HFF-Myc (cell line): Measurements from ENCODE around the gene COP1.

Experiments used
- DNase-seq: peaks from one replicate; pipeline ENCODE4 v3.0.0-alpha.2; 2011; ENCODE audit warnings: low read depth; ENCODE audit errors: extremely low read depth
- H3K4me3 ChIP-seq: replicated peaks from 2 replicates; pipeline ENCODE4 v1.5.1; 2011; ENCODE audit warnings: low read depth, mild to moderate bottlenecking, control low read depth, low read length
- TF ChIP-seq, protein P1 (sequence below): IDR thresholded peaks from 2 replicates; pipeline ENCODE4 v1.5.1; 2012; ENCODE audit warnings: mild to moderate bottlenecking, low read depth, low read length, control low read depth; ENCODE audit errors: missing control alignments

The COP1 gene

DNA sequence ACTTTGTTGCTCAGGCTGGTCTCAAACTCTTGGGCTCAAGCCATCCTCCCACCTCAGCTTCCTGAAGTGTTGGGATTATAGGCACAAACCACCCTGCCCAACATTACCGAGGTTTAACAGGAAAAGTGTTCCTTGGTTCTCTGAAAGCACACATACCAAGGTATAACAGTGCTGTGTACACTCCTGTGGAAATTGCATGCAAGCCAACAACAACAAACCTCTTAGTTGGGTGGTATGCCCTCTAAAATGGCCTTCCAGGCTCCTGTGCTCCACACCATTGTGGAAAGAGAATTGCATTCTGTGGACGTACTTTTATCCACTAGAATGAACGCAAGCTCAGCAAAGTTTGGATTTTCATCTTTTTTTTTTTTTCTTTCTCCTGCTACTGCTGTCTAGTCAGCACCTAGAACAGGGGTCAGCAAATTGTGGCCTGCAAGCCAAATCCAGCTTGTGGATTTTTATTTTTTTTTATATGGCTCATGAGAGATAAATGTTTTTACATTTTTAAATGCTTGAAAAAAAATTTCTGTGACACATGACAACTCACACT lies 271.4 kb downstream of the COP1 start:
- H3K4me3 ChIP-seq, result no peak overlapping the region
- DNase-seq, result no peak
- TF ChIP-seq, protein P1, sequence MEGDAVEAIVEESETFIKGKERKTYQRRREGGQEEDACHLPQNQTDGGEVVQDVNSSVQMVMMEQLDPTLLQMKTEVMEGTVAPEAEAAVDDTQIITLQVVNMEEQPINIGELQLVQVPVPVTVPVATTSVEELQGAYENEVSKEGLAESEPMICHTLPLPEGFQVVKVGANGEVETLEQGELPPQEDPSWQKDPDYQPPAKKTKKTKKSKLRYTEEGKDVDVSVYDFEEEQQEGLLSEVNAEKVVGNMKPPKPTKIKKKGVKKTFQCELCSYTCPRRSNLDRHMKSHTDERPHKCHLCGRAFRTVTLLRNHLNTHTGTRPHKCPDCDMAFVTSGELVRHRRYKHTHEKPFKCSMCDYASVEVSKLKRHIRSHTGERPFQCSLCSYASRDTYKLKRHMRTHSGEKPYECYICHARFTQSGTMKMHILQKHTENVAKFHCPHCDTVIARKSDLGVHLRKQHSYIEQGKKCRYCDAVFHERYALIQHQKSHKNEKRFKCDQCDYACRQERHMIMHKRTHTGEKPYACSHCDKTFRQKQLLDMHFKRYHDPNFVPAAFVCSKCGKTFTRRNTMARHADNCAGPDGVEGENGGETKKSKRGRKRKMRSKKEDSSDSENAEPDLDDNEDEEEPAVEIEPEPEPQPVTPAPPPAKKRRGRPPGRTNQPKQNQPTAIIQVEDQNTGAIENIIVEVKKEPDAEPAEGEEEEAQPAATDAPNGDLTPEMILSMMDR, result no peak

DNA sequence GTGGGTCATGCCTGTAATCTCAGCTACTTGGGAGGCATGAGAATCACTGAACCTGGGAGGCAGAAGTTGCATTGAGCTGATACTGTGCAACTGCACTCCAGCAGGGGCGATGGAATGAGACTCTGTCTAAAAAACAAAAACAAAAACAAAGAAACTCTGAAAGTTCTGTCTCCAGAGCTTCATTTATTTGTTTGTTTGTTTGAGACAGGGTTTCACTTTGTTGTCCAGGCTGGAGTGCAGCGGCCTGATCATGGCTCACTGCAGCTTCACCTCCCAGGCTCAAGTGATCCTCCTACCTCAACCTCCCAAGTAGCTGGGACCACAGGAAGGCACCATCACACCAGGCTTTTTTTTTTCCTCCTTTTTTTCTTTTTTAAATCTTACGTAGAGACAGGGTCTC lies 271.9 kb downstream of the COP1 start:
- TF ChIP-seq, protein P1, result no peak
- no peak for DNase-seq
- no peak overlapping the region for H3K4me3 ChIP-seq

DNA sequence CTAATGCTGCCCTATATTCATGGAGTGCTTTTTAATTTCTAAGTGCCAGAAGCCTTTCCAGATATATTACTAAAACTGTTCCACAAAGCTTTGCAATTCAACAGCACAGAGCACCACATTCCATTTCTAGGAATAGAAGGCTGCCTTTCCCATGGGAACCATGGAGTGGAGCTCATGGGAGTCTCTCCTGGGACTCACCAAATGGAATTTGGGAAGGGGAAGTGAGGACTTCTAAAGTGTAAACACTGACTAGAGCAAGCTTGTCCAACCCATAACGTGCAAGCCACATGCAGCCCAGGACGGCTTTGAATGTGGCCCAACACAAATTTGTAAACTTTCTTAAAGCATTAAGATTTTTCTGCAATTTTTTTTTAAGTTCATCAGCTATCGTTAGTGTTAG lies 273.3 kb downstream of the COP1 start:
- peak; percentile 20 for DNase-seq
- TF ChIP-seq, protein P1, result no peak
- no peak overlapping the region for H3K4me3 ChIP-seq

DNA sequence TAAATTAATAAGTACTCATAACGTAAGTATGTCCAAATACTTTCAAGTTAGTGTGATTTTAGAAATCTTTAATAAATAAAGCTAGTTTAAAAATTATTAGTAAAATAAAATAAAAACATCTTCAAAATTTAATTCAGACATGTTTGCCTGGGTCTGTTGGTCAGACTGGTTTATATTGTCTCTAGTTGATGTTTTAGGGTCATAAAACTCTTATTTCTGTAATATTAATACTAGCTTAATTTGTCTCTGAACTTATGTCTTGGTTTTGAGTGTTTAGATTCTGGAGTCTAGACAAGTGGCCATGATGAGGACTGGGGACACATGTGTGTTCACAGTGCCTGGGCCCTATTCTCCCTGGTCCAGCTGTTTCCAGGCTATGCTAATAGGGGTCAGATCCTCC lies 279.1 kb downstream of the COP1 start:
- DNase-seq, result no peak
- no peak overlapping the region for H3K4me3 ChIP-seq
- TF ChIP-seq, protein P1, result no peak

DNA sequence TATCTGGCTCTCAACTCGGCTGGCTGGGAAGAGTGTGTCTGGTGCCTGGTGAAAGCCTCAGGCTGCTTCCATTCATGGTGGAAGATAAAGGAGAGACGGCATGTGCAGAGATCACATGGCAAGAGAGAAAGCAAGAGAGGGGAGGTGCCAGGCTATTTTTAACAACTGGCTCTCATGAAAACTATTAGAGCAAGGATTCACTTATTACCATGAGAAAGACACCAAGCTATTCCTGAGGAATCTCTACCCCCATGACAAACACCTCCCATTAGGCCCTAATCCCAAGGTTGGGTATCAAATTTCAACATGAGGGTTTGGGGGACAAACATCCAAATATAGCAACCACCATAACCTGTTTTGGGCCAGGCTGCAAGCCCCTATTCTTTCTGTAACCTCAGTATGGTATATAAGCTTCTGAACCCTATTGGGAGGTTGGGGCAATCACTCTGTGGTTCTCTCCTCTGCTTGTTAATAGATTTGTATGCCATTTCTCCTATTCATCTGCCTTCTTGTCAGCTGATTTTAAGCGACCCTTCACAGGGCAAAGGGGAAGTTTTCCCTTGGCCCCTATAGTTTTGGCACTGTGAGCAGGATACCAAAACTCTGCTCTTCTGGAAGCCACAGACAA lies 284.7 kb downstream of the COP1 start:
- TF ChIP-seq, protein P1, result no peak
- no peak overlapping the region for H3K4me3 ChIP-seq
- no peak for DNase-seq

DNA sequence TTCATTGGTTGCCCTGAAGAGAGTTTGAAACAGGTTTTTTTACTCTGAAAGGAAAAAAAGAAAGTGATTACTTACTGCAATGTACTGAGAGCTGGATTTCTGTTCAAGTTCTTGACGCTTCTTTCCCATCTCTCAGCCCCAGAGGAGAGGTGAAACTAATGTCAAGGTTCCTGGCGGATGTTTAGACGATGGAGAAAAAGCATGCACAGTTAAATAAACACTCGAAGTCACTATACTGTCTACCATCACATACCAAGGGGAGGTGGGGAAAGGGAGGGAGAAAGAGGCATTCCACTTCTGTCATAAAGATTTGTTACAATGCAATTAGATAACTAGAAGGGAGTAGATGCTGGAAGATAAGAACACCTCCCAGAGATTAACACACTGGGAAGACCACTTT lies 286.7 kb downstream of the COP1 start:
- TF ChIP-seq, protein P1, result no peak
- H3K4me3 ChIP-seq, result no peak overlapping the region
- DNase-seq, result no peak

DNA sequence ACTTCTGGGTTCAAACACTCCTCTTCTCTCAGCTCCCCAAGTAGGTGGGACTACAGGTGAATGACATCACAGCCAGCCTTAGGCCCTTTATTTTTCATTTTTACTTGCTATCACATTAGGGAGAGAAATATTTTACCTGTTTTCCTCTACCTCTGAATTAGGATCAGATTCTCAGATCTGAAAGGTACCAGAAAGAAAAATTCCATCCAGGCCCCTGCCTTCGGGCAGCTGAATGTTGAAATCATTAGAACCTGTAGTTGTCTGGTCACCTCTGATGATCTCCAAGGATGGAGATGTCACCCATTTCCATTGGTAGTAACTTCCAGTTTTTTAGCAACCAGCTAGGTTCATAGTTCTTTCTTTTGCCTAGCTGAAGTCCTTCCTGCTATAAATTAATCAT lies 288.1 kb downstream of the COP1 start:
- DNase-seq, result no peak

More for the DNA sequence above, 288.1 kb downstream of the COP1 start:
- no peak overlapping the region for H3K4me3 ChIP-seq
- TF ChIP-seq, protein P1, result no peak
